IMR-90 (cell line): ENCODE measurements around the gene ENO3. TPM values are rescaled to one million over a fixed set of nuclear protein-coding genes. Genes with fewer than 3 reads are reported as not detected.
"Not testable (repeated sequence)": the region's sequence is repeated elsewhere in the genome, so short reads cannot be mapped to it uniquely, and the experiment has no call there.

ENCODE experiments used
- ATAC-seq: fragments of 200-7000 bp; cut with Tn5 transposase; 2 replicates; pipeline ENCODE4 v1.9.1; 2020; ENCODE audit warnings: low read depth, mild to moderate bottlenecking, moderate library complexity
- BruUV-seq: library from RNA; stranded (reverse); fragments of 400-500 nt; replicated peaks from 2 replicates; lab custom pipeline; 2021; lab: Mats Ljungman, UMichigan
- CTCF ChIA-PET: fragments of 300-600 bp; formaldehyde crosslinking; extraction: SDS; loops from one replicate; lab custom pipeline; 2021; ENCODE audit warnings: antibody characterized with exemption; lab: Yijun Ruan, JAX
- POLR2A ChIA-PET: fragments of 300-600 bp; sonication (Branson Sonifier 250); formaldehyde crosslinking; loops from one replicate; lab custom pipeline; 2022; ENCODE audit warnings: antibody characterized with exemption; ENCODE audit not compliant: unreplicated experiment; lab: Charles Lee
- DNase-seq: peaks from one replicate; pipeline ENCODE4 v3.0.0; 2013
- H2AFZ ChIP-seq: replicated peaks from 2 replicates; pipeline ENCODE3; 2013; ENCODE audit warnings: low read length, mild to moderate bottlenecking; ENCODE audit not compliant: poor library complexity
- H2AK5ac ChIP-seq: 2 replicates; pipeline ENCODE4 v1.6.1; 2013; ENCODE audit warnings: low read depth, low read length, inconsistent platforms
- H2AK9ac ChIP-seq: replicated peaks from 2 replicates; pipeline ENCODE3; 2013; ENCODE audit warnings: mild to moderate bottlenecking, low read depth, low read length, moderate library complexity; ENCODE audit not compliant: poor library complexity
- H2BK120ac ChIP-seq: 2 replicates; pipeline ENCODE4 v1.6.1; 2013; ENCODE audit warnings: low read depth, low read length, inconsistent platforms
- H2BK15ac ChIP-seq: 3 replicates; pipeline ENCODE4 v1.6.1; 2013; ENCODE audit warnings: low read depth, low read length, inconsistent platforms
- H2BK20ac ChIP-seq: 2 replicates; pipeline ENCODE4 v1.6.1; 2013; ENCODE audit warnings: low read depth, mild to moderate bottlenecking, inconsistent platforms, low read length, moderate library complexity
- H2BK5ac ChIP-seq: 2 replicates; pipeline ENCODE4 v1.6.1; 2013; ENCODE audit warnings: mild to moderate bottlenecking, low read depth, low read length, inconsistent platforms; ENCODE audit not compliant: poor library complexity, severe bottlenecking
- H3K14ac ChIP-seq: replicated peaks from 2 replicates; pipeline ENCODE4 v1.6.1; 2013; ENCODE audit warnings: low read depth, low read length, inconsistent platforms
- H3K18ac ChIP-seq: 2 replicates; pipeline ENCODE4 v1.6.1; 2013; ENCODE audit warnings: low read depth, low read length, control low read depth
- H3K23ac ChIP-seq: 2 replicates; pipeline ENCODE4 v1.6.1; 2013; ENCODE audit warnings: low read depth, low read length, inconsistent platforms
- H3K27ac ChIP-seq: 2 replicates; pipeline ENCODE4 v1.5.1; 2013; ENCODE audit warnings: mild to moderate bottlenecking, control low read depth, low read length; ENCODE audit not compliant: insufficient read depth
- H3K27me3 ChIP-seq: 2 replicates; pipeline ENCODE4 v1.6.1; 2013; ENCODE audit warnings: low read length; ENCODE audit not compliant: control insufficient read depth, insufficient read depth
- H3K36me3 ChIP-seq: 2 replicates; pipeline ENCODE4 v1.6.1; 2013; ENCODE audit warnings: low read length, mixed read lengths; ENCODE audit not compliant: control insufficient read depth, insufficient read depth
- H3K4ac ChIP-seq: 2 replicates; pipeline ENCODE4 v1.6.1; 2013; ENCODE audit warnings: low read depth, low read length, inconsistent platforms
- H3K4me1 ChIP-seq: 2 replicates; pipeline ENCODE4 v1.6.1; 2013; ENCODE audit warnings: low read length, mixed read lengths; ENCODE audit not compliant: control insufficient read depth, insufficient read depth
- H3K4me2 ChIP-seq: 2 replicates; pipeline ENCODE4 v1.6.1; 2013; ENCODE audit warnings: low read depth, mild to moderate bottlenecking, control low read depth, low read length, moderate library complexity
- H3K4me3 ChIP-seq: 2 replicates; pipeline ENCODE4 v1.5.1; 2013; ENCODE audit warnings: low read depth, mild to moderate bottlenecking, control low read depth, low read length, moderate library complexity; ENCODE audit not compliant: insufficient read depth
- H3K56ac ChIP-seq: 2 replicates; pipeline ENCODE4 v1.6.1; 2013; ENCODE audit warnings: low read length, inconsistent platforms; ENCODE audit not compliant: insufficient read depth; ENCODE audit errors: extremely low read depth
- H3K79me1 ChIP-seq, 2 experiments: 2 replicates each; pipeline ENCODE4 v1.6.1; 2013; ENCODE audit warnings: low read length in 2 of 2, inconsistent platforms in 1 of 2, low read depth in 1 of 2
- H3K9ac ChIP-seq: 2 replicates; pipeline ENCODE4 v1.6.1; 2013; ENCODE audit warnings: low read depth, low read length, control low read depth
- H3K9me1 ChIP-seq: 2 replicates; pipeline ENCODE4 v1.6.1; 2013; ENCODE audit warnings: low read length, inconsistent platforms; ENCODE audit not compliant: insufficient read depth
- H3K9me3 ChIP-seq: 2 replicates; pipeline ENCODE4 v1.6.1; 2013; ENCODE audit warnings: low read length; ENCODE audit not compliant: control insufficient read depth, insufficient read depth
- H4K20me1 ChIP-seq: 2 replicates; pipeline ENCODE4 v1.6.1; 2013; ENCODE audit warnings: low read length, inconsistent platforms; ENCODE audit not compliant: insufficient read depth
- H4K5ac ChIP-seq: 2 replicates; pipeline ENCODE4 v1.6.1; 2013; ENCODE audit warnings: mild to moderate bottlenecking, low read depth, low read length, control low read depth
- H4K8ac ChIP-seq, 2 experiments: 2 replicates each; pipeline ENCODE4 v1.6.1; 2013; ENCODE audit warnings: low read depth in 2 of 2, low read length in 2 of 2, control low read depth in 1 of 2, inconsistent platforms in 1 of 2
- H4K91ac ChIP-seq: 2 replicates; pipeline ENCODE4 v1.6.1; 2013; ENCODE audit warnings: low read depth, low read length, inconsistent platforms; ENCODE audit not compliant: insufficient read depth
- dilution Hi-C: fragments of 300-500 bp; cut with HindIII; formaldehyde crosslinking; loops from one replicate; pipeline ENCODE4 v1.14.3; 2018; ENCODE audit warnings: low sequenced_read_pairs; ENCODE audit not compliant: unreplicated experiment
- in situ Hi-C: fragments of 300-500 bp; cut with MboI; formaldehyde crosslinking; loops from 3 replicates; pipeline ENCODE4 v1.14.3; 2019; ENCODE audit warnings: low sequenced_read_pairs, inconsistent platforms, mixed read lengths
- intact Hi-C: fragments of 100-400 bp; cut with micrococcal nuclease; formaldehyde crosslinking; loops from 2 replicates; pipeline ENCODE4 v1.10.0; 2022
- polyA plus RNA-seq, 3 experiments: library from polyadenylated mRNA; depleted of rRNA; stranded (reverse); fragments of >200 nt; gene quantifications; 2 replicates each; pipeline ENCODE4 v1.2.3, GENCODE V29; 2012; ENCODE audit warnings: low replicate concordance in 1 of 3
- total RNA-seq: library from RNA; depleted of rRNA; stranded (reverse); fragments of >200 nt; gene quantifications from 2 replicates; pipeline ENCODE4 v1.2.3, GENCODE V29; 2012

Gene ENO3
- total and polyA plus RNA-seq, 2 of the 4 experiments (the other 2 are of a cell fraction): 1.4 to 5.1 TPM

DNA sequence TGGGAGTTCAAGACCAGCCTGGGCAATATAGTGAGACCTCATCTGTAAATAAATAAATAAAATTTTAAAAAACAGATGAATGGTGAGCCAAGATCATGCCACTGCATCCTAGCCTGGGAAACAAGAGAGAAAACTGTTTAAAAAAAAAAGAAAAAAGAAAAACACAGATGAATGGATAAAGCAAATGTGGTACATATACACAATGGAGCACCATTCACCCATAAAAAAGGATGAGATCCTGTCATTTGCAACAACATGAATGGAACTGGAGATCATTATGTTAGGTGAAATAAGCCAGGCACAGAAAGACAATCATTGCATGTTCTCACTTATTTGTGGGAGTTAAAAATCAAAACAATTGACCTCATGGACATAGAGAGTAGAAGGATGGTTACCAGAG is 44.3 kb upstream of the ENO3 start:
- CTCF ChIA-PET: not testable (repeated sequence)

More for the DNA sequence above, 44.3 kb upstream of the ENO3 start:
- H3K27ac ChIP-seq, H3K9me3 ChIP-seq, H4K91ac ChIP-seq, H3K4me2 ChIP-seq, H2AK9ac ChIP-seq, H3K4me1 ChIP-seq, H3K4ac ChIP-seq, H3K23ac ChIP-seq, POLR2A ChIA-PET, dilution Hi-C loops, BruUV-seq, H2BK20ac ChIP-seq, ATAC-seq, H4K5ac ChIP-seq, H4K8ac ChIP-seq, H2AK5ac ChIP-seq, H3K56ac ChIP-seq, H2BK15ac ChIP-seq, in situ Hi-C loops, H3K36me3 ChIP-seq, H3K9me1 ChIP-seq, DNase-seq, H2BK120ac ChIP-seq, H3K18ac ChIP-seq, H2AFZ ChIP-seq, H4K20me1 ChIP-seq, H3K4me3 ChIP-seq, H3K9ac ChIP-seq, H3K14ac ChIP-seq, H3K27me3 ChIP-seq, H3K79me1 ChIP-seq, H2BK5ac ChIP-seq: not testable (repeated sequence)
- intact Hi-C loops: loop anchor here (5.0 kb wide), 1 partner anchor 61 kb away; the partner anchor contains the start of gene SPAG7
